Motor neuron (in vitro differentiated cells): ENCODE data around the gene BEND7. TPM values are rescaled to one million over a fixed set of nuclear protein-coding genes. Genes with fewer than 3 reads are reported as not detected.
A peak's percentile ranks its signal among the peaks of the same experiment; 100 is the strongest.

ENCODE experiments used
- ATAC-seq, 8 experiments: fragments of 200-7000 bp; cut with Tn5 transposase; replicated peaks in 6 of 8; 2 replicates each; pipeline ENCODE4 v1.8.0; 2021; ENCODE audit warnings: mild to moderate bottlenecking in 8 of 8, moderate library complexity in 8 of 8
- H3K27ac ChIP-seq, 2 donors: fragments of 250-450 bp; sonication (Bioruptor Pico); 2 replicates each; pipeline ENCODE4 v1.9.0; 2021; ENCODE audit warnings: antibody characterized with exemption in 2 of 2, mild to moderate bottlenecking in 2 of 2, moderate library complexity in 1 of 2
- H3K4me1 ChIP-seq, 2 donors: fragments of 250-450 bp; sonication (Bioruptor Pico); replicated peaks in 1 of 2; 2 replicates each; pipeline ENCODE4 v1.6.1; 2021; ENCODE audit warnings: antibody characterized with exemption in 2 of 2, mild to moderate bottlenecking in 2 of 2, moderate library complexity in 1 of 2
- H3K4me3 ChIP-seq, 5 donors: fragments of 250-450 bp; sonication (Bioruptor Pico); 2 replicates each; pipeline ENCODE4 v1.9.0; 2021; ENCODE audit warnings: antibody characterized with exemption in 5 of 5, mild to moderate bottlenecking in 5 of 5, moderate library complexity in 4 of 5
- WGBS, 10 experiments: fragments of 450-650 bp; shearing (Covaris generic); methylation state at CpG; one replicate each; pipeline ENCODE4 v1.0.0; 2022; 5-methylcytosine and 5-hydroxymethylcytosine counted together
- in situ Hi-C, 9 experiments: fragments of 400-800 bp; cut with MboI; loops; one replicate each; pipeline ENCODE4 v1.15.0; 2021; ENCODE audit warnings: low sequenced_read_pairs in 9 of 9, low pct_unique_long_range_greater_than_20kb in 2 of 9; ENCODE audit not compliant: unreplicated experiment in 9 of 9
- total RNA-seq, 8 experiments: library from RNA; unstranded; fragments of 300-600 nt; gene quantifications; 2 replicates each; pipeline versions ENCODE4 v1.2.3 to v1.2.4, GENCODE V29; 2022

The BEND7 gene
- total RNA-seq, 8 experiments from 2014 or later, result 10.4 to 229 (median 20.5) TPM

DNA sequence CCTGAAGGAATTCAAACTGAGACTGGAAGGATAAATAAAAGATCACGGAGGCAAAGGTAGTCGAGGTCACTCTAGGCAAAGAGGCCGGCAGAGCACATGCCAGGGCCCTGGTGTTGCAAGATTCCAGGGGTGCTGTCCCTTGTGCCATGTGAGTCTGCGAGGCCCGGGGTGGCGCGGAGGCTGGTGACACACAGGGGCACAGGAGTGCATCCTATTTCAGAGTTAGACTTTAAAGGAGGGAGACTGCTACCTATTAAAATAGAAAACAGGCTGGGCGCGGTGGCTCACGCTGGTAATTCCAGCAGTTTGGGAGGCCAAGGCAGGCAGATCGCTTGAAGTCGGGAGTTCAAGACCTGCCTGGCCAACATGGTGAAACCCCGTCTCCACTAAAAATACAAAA lies 12.6 kb downstream of the BEND7 start:
- no peak overlapping the region for H3K4me3 ChIP-seq
- 77 to 94% (median 89%) methylated on average over 4 to 7 of the region's 13 CpGs; no CpG with 5 or more reads in 4 of the 10 experiments for WGBS, 10 experiments
- H3K4me1 ChIP-seq, result no peaks in the 10 kb centered on the region
- in situ Hi-C loops, result no loop called here
- no peak for ATAC-seq
- H3K27ac ChIP-seq, result no peak overlapping the region

DNA sequence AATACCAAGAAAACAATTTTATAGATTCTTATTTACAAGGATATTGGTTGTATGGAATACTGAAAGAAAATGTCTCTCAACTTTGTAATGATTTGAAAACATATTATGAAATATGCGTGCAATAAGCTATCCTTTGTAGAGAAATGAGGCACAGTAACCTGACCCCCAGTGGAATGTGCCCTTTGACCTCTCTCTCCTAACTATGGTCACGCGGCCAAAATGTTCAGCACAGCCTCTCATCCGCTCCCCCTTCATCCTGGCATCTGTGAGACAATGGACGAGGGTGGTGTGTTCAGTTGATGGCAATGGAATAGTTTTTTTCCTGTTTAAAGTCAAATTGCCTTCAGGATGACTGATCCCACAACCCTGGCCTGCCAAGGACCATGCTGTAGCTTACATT lies 13.3 kb downstream of the BEND7 start:
- 71 to 100% (median 84%) methylated on average over 1 to 5 of the region's 5 CpGs; no CpG with 5 or more reads in 1 of the 10 experiments for WGBS, 10 experiments

DNA sequence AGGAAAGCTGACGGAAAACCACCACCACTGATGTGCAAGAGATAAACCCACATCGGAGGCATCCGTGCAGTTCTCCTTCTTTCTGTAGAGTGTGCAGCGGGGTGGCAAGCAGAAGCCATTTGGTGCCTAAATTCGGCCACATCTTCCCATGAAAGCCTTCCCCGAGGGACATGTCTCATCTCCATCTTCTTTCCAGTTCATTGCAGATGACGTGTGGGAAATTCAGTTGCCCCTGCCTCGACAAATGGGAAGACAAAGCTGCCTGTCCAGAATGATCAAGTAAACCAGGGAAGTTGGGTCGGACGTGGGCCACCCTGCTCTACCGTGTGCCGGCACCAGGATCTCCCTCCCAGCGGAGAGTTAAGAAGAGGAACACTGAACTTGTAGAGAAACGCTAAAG lies 14.5 kb downstream of the BEND7 start:
- in situ Hi-C loops, result no loop called here
- Histone ChIP-seq H3K4me1 (no peaks in the 10 kb centered on the region), H3K27ac (no peak overlapping the region), H3K4me3 (no peak overlapping the region)
- WGBS, 10 experiments, result 82 to 100% (median 93%) methylated on average over 3 to 11 of the region's 14 CpGs; no CpG with 5 or more reads in 1 of the 10 experiments
- no peak for ATAC-seq

More for the DNA sequence above, 13.3 kb downstream of the BEND7 start:
- Histone ChIP-seq H3K4me1 (no peaks in the 10 kb centered on the region), H3K27ac (no peak overlapping the region), H3K4me3 (no peak overlapping the region)
- in situ Hi-C loops, result no loop called here
- ATAC-seq, result no peak

DNA sequence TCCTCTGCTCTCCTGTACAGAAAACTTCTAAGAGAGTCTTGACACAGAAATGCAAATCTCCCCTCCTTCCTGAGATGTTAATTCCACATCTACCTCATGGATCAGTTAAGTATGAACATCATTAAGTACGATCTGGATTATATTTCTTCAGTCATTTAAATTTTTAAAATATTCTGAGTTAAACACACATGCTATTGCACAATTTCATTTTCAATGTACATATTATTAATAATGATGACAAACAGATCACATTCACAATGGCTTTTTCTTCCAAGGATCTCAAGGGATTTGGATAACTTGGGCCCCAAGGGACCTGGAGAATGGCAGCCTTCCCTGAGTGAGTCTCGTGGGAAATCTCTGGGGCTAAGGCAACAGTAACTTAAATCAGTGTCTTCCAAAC lies 16.2 kb downstream of the BEND7 start:
- Histone ChIP-seq H3K27ac (no peak overlapping the region), H3K4me3 (no peak overlapping the region), H3K4me1 (no peaks in the 10 kb centered on the region)
- peak in 3 of 8 experiments; percentile 44 to 81 (median 45) for ATAC-seq
- WGBS, 10 experiments, result 0 to 100% (median 88%) methylated on average over 1 to 2 of the region's 2 CpGs; no CpG with 5 or more reads in 3 of the 10 experiments
- in situ Hi-C loops, result no loop called here

DNA sequence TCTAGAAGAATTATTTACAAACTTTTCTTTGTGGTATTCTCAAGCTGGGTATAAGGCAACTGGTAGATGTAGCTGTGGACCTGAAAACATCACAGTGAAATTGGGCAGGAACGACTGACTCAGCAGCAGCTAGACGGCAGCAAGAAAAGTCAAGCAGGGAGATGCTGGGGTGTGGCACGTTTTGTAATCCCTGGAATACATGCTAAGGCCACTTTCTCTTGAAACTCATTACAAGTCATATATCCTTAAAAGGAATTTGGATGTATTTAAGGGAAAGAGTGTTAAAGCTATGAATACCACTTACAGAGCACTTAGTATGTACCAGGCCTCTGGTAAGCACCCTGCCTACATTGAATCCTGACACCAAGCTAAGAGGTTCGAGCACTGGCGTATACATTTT lies 17.4 kb downstream of the BEND7 start:
- WGBS, 10 experiments, result 0 to 94% (median 80%) methylated on average over 1 to 5 of the region's 5 CpGs; no CpG with 5 or more reads in 2 of the 10 experiments
- Histone ChIP-seq H3K27ac (no peak overlapping the region), H3K4me1 (no peaks in the 10 kb centered on the region), H3K4me3 (no peak overlapping the region)
- in situ Hi-C loops, result no loop called here
- ATAC-seq, result peak in 3 of 8 experiments; percentile 58 to 68 (median 64)

DNA sequence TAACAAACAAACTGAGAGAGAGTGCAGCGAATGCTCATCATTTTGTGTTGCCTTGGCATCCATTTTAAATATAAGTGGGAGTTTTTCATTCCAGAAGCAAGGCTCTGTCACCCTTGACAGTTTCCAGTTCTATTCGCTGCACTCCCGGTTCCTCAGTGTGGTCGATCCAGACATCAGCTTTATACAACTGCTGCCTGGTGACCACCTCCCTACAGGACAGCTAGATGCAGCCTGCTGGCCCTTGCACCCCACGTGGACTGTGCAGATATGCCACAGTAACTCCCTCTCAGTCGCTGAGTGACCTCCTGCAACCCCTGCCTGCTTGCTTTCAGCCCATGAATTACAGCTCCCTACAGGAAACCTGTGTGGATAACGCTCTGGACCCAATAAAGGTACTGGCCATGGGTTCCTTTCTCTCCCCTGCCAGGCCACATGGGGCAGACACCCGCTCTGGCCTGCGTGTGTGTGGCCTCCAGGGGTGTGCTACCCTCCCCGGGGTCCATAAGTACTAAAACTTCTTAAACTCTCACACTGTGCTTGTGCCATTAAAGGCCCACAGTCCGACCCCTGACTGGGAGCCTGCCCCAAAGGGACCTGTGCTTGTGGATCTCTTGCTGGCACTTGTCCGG lies 23.6 kb downstream of the BEND7 start:
- Histone ChIP-seq H3K27ac (no peak overlapping the region), H3K4me3 (no peak overlapping the region), H3K4me1 (peaks cover 5 to 9% of the 10 kb centered on the region in 2 donors)
- WGBS, 10 experiments, result 29 to 95% (median 84%) methylated on average over 1 to 10 of the region's 12 CpGs; no CpG with 5 or more reads in 1 of the 10 experiments
- ATAC-seq, result peak in 5 of 8 experiments; percentile 63 to 81 (median 63)
- in situ Hi-C loops, result no loop called here

DNA sequence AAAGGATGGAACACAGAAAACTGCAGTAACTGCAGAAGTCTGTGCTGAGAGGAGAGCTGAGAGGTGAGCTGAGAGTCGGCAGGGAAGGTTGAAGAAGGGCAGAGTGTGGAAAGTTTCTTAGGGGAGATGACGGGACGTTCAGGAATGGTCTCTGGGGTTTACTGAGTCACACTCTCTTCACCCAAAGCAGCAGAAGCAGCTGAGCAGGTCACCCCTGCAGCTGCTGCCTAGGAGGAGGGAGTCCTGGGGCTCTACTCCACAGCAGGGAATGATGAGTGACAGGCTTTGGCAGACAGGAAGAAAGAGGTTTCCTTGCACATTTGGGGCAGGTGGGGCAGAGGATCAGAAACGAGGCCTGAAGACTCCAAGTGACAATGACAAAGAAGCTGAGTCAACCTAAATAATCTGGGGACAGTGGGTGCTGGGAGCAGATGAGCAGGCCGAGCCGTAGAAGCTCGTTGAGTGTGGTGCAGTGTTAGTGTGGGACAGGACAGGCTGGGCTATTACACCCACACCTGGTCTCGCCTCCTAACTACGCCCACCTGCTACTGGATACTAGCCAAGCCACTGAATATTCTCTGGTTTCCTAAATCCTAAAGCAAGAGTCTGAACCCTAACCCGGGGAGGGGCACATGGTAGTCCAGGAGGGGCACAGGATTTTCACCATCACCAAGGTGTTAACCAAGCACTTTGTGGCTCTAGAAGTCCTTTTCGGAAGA lies 24.9 kb downstream of the BEND7 start:
- no peak overlapping the region for H3K27ac ChIP-seq
- H3K4me1 ChIP-seq, result peaks cover 5 to 9% of the 10 kb centered on the region in 2 donors
- WGBS, 10 experiments, result 70 to 94% (median 81%) methylated on average over 1 to 10 of the region's 11 CpGs; no CpG with 5 or more reads in 2 of the 10 experiments
- H3K4me3 ChIP-seq, result no peak overlapping the region
- in situ Hi-C loops, result no loop called here
- no peak for ATAC-seq

DNA sequence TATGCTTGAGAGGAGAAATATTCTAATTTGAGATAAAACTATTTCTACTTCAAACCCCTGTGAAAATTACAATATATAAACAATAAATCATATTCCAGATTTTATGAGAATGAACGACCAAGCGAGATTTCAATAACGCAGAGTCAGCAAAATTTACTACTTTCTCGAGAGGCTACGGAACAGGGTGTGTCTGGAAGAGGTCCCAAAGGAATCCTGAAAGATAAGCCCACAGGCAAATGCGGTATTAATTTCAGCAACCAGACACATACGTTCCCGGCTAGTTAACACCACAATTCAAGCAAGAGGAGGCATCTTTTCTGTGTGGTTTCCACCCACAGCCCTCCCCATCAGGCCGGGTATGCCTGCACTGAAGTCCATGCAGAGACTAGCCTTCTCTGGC lies 26.4 kb downstream of the BEND7 start:
- Histone ChIP-seq H3K27ac (no peak overlapping the region), H3K4me1 (peaks cover 5 to 9% of the 10 kb centered on the region in 2 donors), H3K4me3 (no peak overlapping the region)
- peak in 1 of 8 experiments; percentile 81 for ATAC-seq
- in situ Hi-C loops, result no loop called here
- 29 to 100% (median 86%) methylated on average over 1 to 9 of the region's 9 CpGs for WGBS, 10 experiments

DNA sequence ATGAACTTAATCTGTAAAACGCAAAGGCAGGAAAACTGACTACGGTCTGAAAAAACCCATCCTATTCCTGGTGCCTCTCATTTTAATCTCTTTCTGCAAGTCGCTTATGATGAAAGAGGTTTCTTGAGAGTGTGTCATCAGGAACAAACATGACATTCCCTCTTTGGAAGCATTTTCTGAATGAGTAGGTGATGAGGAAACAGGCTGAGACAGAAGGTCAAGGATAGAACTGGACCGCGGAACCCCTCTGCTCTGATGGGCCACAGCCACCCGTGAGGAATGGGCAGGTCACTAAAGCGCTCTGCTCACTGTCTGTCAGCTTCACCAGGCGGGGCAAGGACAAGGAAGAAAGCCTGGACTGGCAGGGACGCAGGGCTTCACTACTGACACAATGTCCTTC lies 28.6 kb downstream of the BEND7 start:
- H3K27ac ChIP-seq, result no peak overlapping the region
- in situ Hi-C loops, result no loop called here
- peaks cover 5 to 6% of the 10 kb centered on the region in 2 donors for H3K4me1 ChIP-seq
- WGBS, 10 experiments, result 74 to 100% (median 91%) methylated on average over 1 to 9 of the region's 9 CpGs
- no peak for ATAC-seq
- no peak overlapping the region for H3K4me3 ChIP-seq

DNA sequence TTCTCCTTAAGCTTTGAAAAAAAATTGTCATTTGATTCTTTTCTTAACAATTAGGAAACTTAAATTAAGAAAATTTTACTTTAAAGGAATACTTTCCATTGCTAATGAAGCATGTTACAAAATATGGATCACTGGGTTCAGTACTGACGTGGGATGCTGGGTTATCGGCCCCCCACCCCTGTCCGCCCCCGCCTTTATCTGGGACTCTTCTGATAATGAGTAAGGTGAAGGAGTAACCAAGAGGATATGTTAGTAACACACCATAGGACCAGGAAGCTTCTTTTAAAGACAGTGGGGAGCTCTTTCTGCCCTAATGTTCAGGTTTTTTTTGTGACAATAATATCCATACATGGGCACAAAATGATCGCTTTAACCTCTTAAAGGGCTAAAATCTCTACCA lies 29.7 kb downstream of the BEND7 start:
- WGBS, 10 experiments, result 80 to 100% (median 100%) methylated on average over 1 to 5 of the region's 5 CpGs
- H3K4me1 ChIP-seq, result no peaks in the 10 kb centered on the region
- no peak for ATAC-seq
- no peak overlapping the region for H3K4me3 ChIP-seq
- no peak overlapping the region for H3K27ac ChIP-seq
- in situ Hi-C loops, result no loop called here

DNA sequence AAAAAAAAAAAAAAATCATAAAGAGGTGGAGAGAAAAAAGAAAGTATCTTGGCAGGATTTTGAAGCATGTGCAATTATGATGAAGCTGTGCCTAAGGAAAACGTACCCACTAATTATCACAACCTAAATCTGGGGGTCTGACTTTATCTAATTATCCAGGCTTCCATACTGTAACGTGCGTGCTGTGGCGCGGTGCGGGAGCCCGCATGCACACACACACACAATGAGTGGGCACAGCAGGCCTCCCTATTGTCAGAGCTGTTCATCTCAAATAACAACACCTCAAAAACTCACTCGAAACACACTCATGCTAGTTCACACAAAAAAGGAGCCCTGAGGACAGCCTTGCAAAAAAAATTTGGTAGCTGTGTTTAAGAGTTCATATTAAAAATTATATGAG lies 31.9 kb downstream of the BEND7 start:
- no peak for ATAC-seq
- no peak overlapping the region for H3K4me3 ChIP-seq
- in situ Hi-C loops, result no loop called here
- H3K4me1 ChIP-seq, result no peaks in the 10 kb centered on the region
- 25 to 100% (median 87%) methylated on average over 1 to 8 of the region's 8 CpGs for WGBS, 10 experiments
- no peak overlapping the region for H3K27ac ChIP-seq

DNA sequence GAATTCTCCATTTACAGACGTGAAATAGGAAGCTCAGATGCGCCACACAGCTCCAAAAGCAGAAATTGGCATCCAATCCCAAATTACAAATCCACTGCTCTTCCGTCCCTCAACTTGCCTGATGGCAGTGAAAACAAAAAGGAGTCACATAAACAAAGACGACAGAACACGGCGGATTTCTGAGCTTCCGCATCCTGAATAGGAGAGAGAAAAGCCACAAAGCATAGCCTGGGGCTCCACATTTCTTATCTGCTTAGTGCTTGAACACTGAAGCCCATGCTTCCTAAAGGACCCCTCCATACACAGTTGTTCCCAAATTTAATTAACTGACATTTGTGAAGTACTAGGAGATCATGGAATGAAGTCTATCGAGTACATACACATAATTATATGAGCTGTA lies 32.6 kb downstream of the BEND7 start:
- in situ Hi-C loops, result no loop called here
- H3K27ac ChIP-seq, result no peak overlapping the region
- H3K4me1 ChIP-seq, result no peaks in the 10 kb centered on the region
- no peak for ATAC-seq
- H3K4me3 ChIP-seq, result no peak overlapping the region
- WGBS, 10 experiments, result 55 to 97% (median 81%) methylated on average over 4 to 8 of the region's 8 CpGs

DNA sequence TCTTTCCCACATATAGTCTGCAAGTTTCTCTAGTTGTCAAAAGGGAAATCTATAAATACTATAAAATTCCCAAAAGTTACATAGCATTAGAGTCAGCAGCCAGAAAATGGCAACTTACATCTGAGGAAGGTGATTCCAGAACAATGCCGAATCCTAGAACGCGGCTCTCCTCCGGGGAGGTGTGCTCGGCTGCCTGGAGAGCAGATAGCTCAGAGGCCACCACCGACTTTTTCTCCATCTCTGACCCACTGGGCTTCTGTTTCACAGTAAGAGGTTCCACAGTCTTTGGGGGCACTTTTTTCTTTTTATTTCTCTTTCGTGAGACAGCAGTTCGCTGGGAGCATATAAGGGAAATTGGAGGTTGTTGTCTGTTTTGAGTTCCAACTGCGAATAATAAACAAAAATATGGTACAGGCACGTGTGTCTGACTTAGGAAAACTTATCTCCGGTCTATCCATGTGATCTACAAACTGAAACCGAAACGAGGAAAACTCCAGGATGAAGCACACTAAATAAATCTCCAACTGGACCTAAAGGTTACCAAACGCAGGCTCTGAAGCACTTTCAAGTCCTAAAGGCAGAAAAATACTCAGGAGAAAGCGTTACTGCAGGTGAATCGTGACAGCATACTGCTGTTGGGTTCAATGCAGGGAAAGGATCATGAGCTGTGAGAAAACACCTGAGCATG lies 36.2 kb downstream of the BEND7 start:
- 51 to 100% (median 83%) methylated on average over 1 to 16 of the region's 16 CpGs; no CpG with 5 or more reads in 2 of the 10 experiments for WGBS, 10 experiments
- Histone ChIP-seq H3K4me3 (no peak overlapping the region), H3K4me1 (peaks cover 0 to 3% of the 10 kb centered on the region in 2 donors), H3K27ac (no peak overlapping the region)
- ATAC-seq, result no peak
- in situ Hi-C loops, result no loop called here
